CD4-positive, alpha-beta memory T cell (primary cell): ENCODE measurements around the gene DSTYK. TPM values are rescaled to one million over a fixed set of nuclear protein-coding genes. Genes with fewer than 3 reads are reported as not detected.

ENCODE experiments used
- CTCF ChIA-PET: fragments of 350-600 bp; sonication (Branson Sonifier 250); formaldehyde crosslinking; loops from one replicate; lab custom pipeline; 2021; ENCODE audit warnings: inconsistent platforms; ENCODE audit not compliant: partially characterized antibody; lab: Charles Lee
- POLR2A ChIA-PET: fragments of 350-600 bp; sonication (Branson Sonifier 250); formaldehyde crosslinking; loops from one replicate; lab custom pipeline; 2021; ENCODE audit not compliant: partially characterized antibody; lab: Charles Lee
- DNase-seq, 5 donors: peaks; one replicate each; pipeline versions ENCODE4 v3.0.0 to v3.0.0-alpha.2; 2020 to 2022; ENCODE audit warnings: mixed read lengths in 1 of 5
- H3K27ac ChIP-seq: one replicate; pipeline ENCODE4 v1.7.0; 2013; ENCODE audit warnings: low read depth, low read length
- H3K27me3 ChIP-seq: 2 replicates; pipeline ENCODE4 v1.7.0; 2013; ENCODE audit warnings: mild to moderate bottlenecking, low read length, moderate library complexity; ENCODE audit not compliant: insufficient read depth
- H3K36me3 ChIP-seq: 2 replicates; pipeline ENCODE4 v1.7.0; 2013; ENCODE audit warnings: mild to moderate bottlenecking, low read length, moderate library complexity; ENCODE audit not compliant: insufficient read depth
- H3K4me1 ChIP-seq: 2 replicates; pipeline ENCODE4 v1.7.0; 2013; ENCODE audit warnings: mild to moderate bottlenecking, low read length, moderate library complexity; ENCODE audit not compliant: insufficient read depth
- H3K4me3 ChIP-seq, 2 donors: one replicate each; pipeline ENCODE4 v1.7.0; 2013; ENCODE audit warnings: low read length in 2 of 2, mild to moderate bottlenecking in 1 of 2
- H3K9me3 ChIP-seq, 2 donors: one replicate each; pipeline ENCODE4 v1.7.0; 2013; ENCODE audit warnings: low read length in 2 of 2, control low read depth in 1 of 2; ENCODE audit not compliant: control insufficient read depth in 1 of 2
- H3K27ac Mint-ChIP-seq, 7 donors: one replicate each; pipeline ENCODE4 v1.8.0; 2020 to 2021; ENCODE audit warnings: mixed read lengths in 7 of 7, mild to moderate bottlenecking in 6 of 7, inconsistent platforms in 3 of 7, moderate library complexity in 3 of 7
- H3K27me3 Mint-ChIP-seq, 2 donors: one replicate each; pipeline ENCODE4 v1.8.0; 2020 to 2021; ENCODE audit warnings: mixed read lengths in 2 of 2
- H3K36me3 Mint-ChIP-seq, 2 donors: one replicate each; pipeline ENCODE4 v1.8.0; 2020 to 2021; ENCODE audit warnings: mixed read lengths in 2 of 2, inconsistent platforms in 1 of 2, mild to moderate bottlenecking in 1 of 2
- H3K4me1 Mint-ChIP-seq, 4 donors: one replicate each; pipeline ENCODE4 v1.8.0; 2020 to 2021; ENCODE audit warnings: mixed read lengths in 4 of 4, mild to moderate bottlenecking in 1 of 4
- H3K4me3 Mint-ChIP-seq, 8 donors: one replicate each; pipeline ENCODE4 v1.8.0; 2020 to 2021; ENCODE audit warnings: mixed read lengths in 8 of 8, mild to moderate bottlenecking in 7 of 8, moderate library complexity in 6 of 8, inconsistent platforms in 3 of 8
- H3K9me3 Mint-ChIP-seq, 8 donors: one replicate each; pipeline ENCODE4 v1.8.0; 2020 to 2021; ENCODE audit warnings: mixed read lengths in 8 of 8, mild to moderate bottlenecking in 5 of 8, inconsistent platforms in 3 of 8, moderate library complexity in 1 of 8
- intact Hi-C: fragments of 100-400 bp; cut with micrococcal nuclease; formaldehyde crosslinking; loops from one replicate; pipeline ENCODE4 v1.15.1; 2023
- polyA plus RNA-seq, 2 donors: library from polyadenylated mRNA; unstranded; fragments of 300-500 nt; fragmentation: Illumina TruSeq; gene quantifications; one replicate each; pipeline ENCODE4 v1.2.3, GENCODE V29; 2021
- total RNA-seq, 2 experiments: library from RNA; stranded (reverse); gene quantifications; one replicate each; pipeline ENCODE4 v1.2.3, GENCODE V29; 2021

Gene DSTYK
- total and polyA plus RNA-seq, 4 experiments from 2014 or later, result 5.3 to 16.6 (median 12.6) TPM

- H3K4me1 ChIP-seq, result peaks cover 2% of the 10 kb centered on the region
- peaks cover 0 to under 1% (median 0%) of the 10 kb centered on the region in 8 donors for H3K9me3 Mint-ChIP-seq
- CTCF ChIA-PET, result no interaction called here
- H3K27ac ChIP-seq, result no peak overlapping the region
- POLR2A ChIA-PET, result no interaction called here
- peaks cover 1 to 9% of the 10 kb centered on the region in 2 donors for H3K27me3 Mint-ChIP-seq
- H3K27ac Mint-ChIP-seq, result no peak overlapping the region
- peaks cover 6% of the 10 kb centered on the region for H3K27me3 ChIP-seq
- peaks cover 3 to 11% (median 7%) of the 10 kb centered on the region in 4 donors for H3K4me1 Mint-ChIP-seq
- no peak overlapping the region for H3K4me3 Mint-ChIP-seq
- H3K36me3 ChIP-seq, result no peaks in the 10 kb centered on the region
- no peak overlapping the region for H3K4me3 ChIP-seq
- no peak for DNase-seq
- H3K36me3 Mint-ChIP-seq, result no peaks in the 10 kb centered on the region
- H3K9me3 ChIP-seq, result no peaks in the 10 kb centered on the region
- intact Hi-C loops, result no loop called here
Observed at GRCh38 chr1:205217418-205217817, 5.9 kb upstream of the DSTYK start.

GRCh38 chr1:205216588-205216987, 5.1 kb upstream of the DSTYK start:
- peaks cover 0 to 2% (median 0%) of the 10 kb centered on the region in 8 donors for H3K9me3 Mint-ChIP-seq
- ChIA-PET POLR2A (no interaction called here), CTCF (no interaction called here)
- DNase-seq, result no peak
- no peak overlapping the region for H3K4me3 Mint-ChIP-seq
- H3K36me3 Mint-ChIP-seq, result peaks cover 0 to 4% of the 10 kb centered on the region in 2 donors
- no peaks in the 10 kb centered on the region for H3K9me3 ChIP-seq
- H3K27ac Mint-ChIP-seq, result no peak overlapping the region
- H3K4me3 ChIP-seq, result no peak overlapping the region
- intact Hi-C loops, result no loop called here
- no peaks in the 10 kb centered on the region for H3K36me3 ChIP-seq
- peaks cover 9 to 19% (median 14%) of the 10 kb centered on the region in 4 donors for H3K4me1 Mint-ChIP-seq
- no peak overlapping the region for H3K27ac ChIP-seq
- H3K27me3 ChIP-seq, result peaks cover 4% of the 10 kb centered on the region
- peaks cover 1 to 8% of the 10 kb centered on the region in 2 donors for H3K27me3 Mint-ChIP-seq
- peaks cover 10% of the 10 kb centered on the region for H3K4me1 ChIP-seq

GRCh38 chr1:205214756-205215155, 3.3 kb upstream of the DSTYK start:
- intact Hi-C loops, result loop anchor here (5.0 kb wide), 1 partner anchor 418 kb away; the partner anchor contains the start of gene ELK4
- CTCF ChIA-PET, result interaction anchor here (1.7 kb wide), 1 partner anchor 14 kb away, joined by 4 read pairs; no protein-coding TSS in a partner anchor
- peaks cover 16 to 37% (median 24%) of the 10 kb centered on the region in 4 donors for H3K4me1 Mint-ChIP-seq
- peaks cover 0 to 2% (median 0%) of the 10 kb centered on the region in 8 donors for H3K9me3 Mint-ChIP-seq
- Histone ChIP-seq H3K27me3 (no peaks in the 10 kb centered on the region), H3K4me1 (peaks cover 19% of the 10 kb centered on the region), H3K27ac (no peak overlapping the region), H3K9me3 (no peaks in the 10 kb centered on the region), H3K36me3 (no peaks in the 10 kb centered on the region), H3K4me3 (no peak overlapping the region)
- DNase-seq, result no peak
- POLR2A ChIA-PET, result no interaction called here
- H3K4me3 Mint-ChIP-seq, result peak overlapping the region in 3 of 8 donors; percentile 43 to 60 (median 58)
- H3K27ac Mint-ChIP-seq, result no peak overlapping the region
- H3K27me3 Mint-ChIP-seq, result peaks cover 1 to 10% of the 10 kb centered on the region in 2 donors
- peaks cover 0 to 9% of the 10 kb centered on the region in 2 donors for H3K36me3 Mint-ChIP-seq

- CTCF ChIA-PET, result interaction anchor here (3.0 kb wide), 1 partner anchor 17 kb away, joined by 12 read pairs; the partner anchor contains the start of gene TMCC2
- peaks cover 0 to 5% of the 10 kb centered on the region in 2 donors for H3K27me3 Mint-ChIP-seq
- Histone ChIP-seq H3K36me3 (no peaks in the 10 kb centered on the region), H3K9me3 (no peaks in the 10 kb centered on the region), H3K4me3 (peak overlapping the region; percentile 67 to 82), H3K27ac (peak overlapping the region; percentile 80), H3K4me1 (peaks cover 29% of the 10 kb centered on the region), H3K27me3 (no peaks in the 10 kb centered on the region)
- H3K9me3 Mint-ChIP-seq, result peaks cover 0 to 2% (median 0%) of the 10 kb centered on the region in 8 donors
- DNase-seq, result no peak
- peaks cover 0 to 11% of the 10 kb centered on the region in 2 donors for H3K36me3 Mint-ChIP-seq
- H3K27ac Mint-ChIP-seq, result peak overlapping the region; percentile 95 to 99 (median 96)
- POLR2A ChIA-PET, result interaction anchor here (0.6 to 3.0 kb wide), 11 partner anchors 8 to 538 kb away, joined by 3 to 37 read pairs (median 3); partner anchors contain the start of genes NUCKS1, RBBP5 and TMCC2
- H3K4me1 Mint-ChIP-seq, result peaks cover 22 to 48% (median 33%) of the 10 kb centered on the region in 4 donors
- peak overlapping the region; percentile 89 to 98 (median 96) for H3K4me3 Mint-ChIP-seq
- intact Hi-C loops, result loop anchor here (1.0 to 5.0 kb wide), 4 partner anchors 15 to 420 kb away; partner anchors contain the start of genes ELK4 and TMCC2
Observed at GRCh38 chr1:205211839-205212536, 486 bp upstream of the DSTYK start.

- H3K4me1 Mint-ChIP-seq, result peaks cover 22 to 48% (median 34%) of the 10 kb centered on the region in 4 donors
- H3K36me3 Mint-ChIP-seq, result peaks cover 0 to 11% of the 10 kb centered on the region in 2 donors
- H3K27ac ChIP-seq, result peak overlapping the region; percentile 80
- DNase-seq, result no peak
- H3K4me1 ChIP-seq, result peaks cover 29% of the 10 kb centered on the region
- peaks cover 0 to 2% (median 0%) of the 10 kb centered on the region in 8 donors for H3K9me3 Mint-ChIP-seq
- POLR2A ChIA-PET, result interaction anchor here (0.7 to 3.0 kb wide), 9 partner anchors 10 to 108 kb away, joined by 3 to 37 read pairs (median 5); partner anchors contain the start of genes RBBP5 and TMCC2
- peaks cover 0 to 5% of the 10 kb centered on the region in 2 donors for H3K27me3 Mint-ChIP-seq
- H3K27ac Mint-ChIP-seq, result peak overlapping the region; percentile 88 to 99 (median 97)
- H3K36me3 ChIP-seq, result no peaks in the 10 kb centered on the region
- H3K9me3 ChIP-seq, result no peaks in the 10 kb centered on the region
- H3K27me3 ChIP-seq, result no peaks in the 10 kb centered on the region
- H3K4me3 ChIP-seq, result peak overlapping the region; percentile 59 to 82
- peak overlapping the region; percentile 89 to 98 (median 96) for H3K4me3 Mint-ChIP-seq
- intact Hi-C loops, result loop anchor here (1.0 to 5.0 kb wide), 4 partner anchors 17 to 422 kb away; partner anchors contain the start of genes ELK4 and TMCC2
- CTCF ChIA-PET, result interaction anchor here (3.0 kb wide), 1 partner anchor 18 kb away, joined by 12 read pairs; the partner anchor contains the start of gene TMCC2
Observed at GRCh38 chr1:205210756-205211168, 740 bp downstream of the DSTYK start.

GRCh38 chr1:205208811-205209210, 2.7 kb downstream of the DSTYK start:
- peaks cover 0 to 11% of the 10 kb centered on the region in 2 donors for H3K36me3 Mint-ChIP-seq
- no peak overlapping the region for H3K4me3 ChIP-seq
- no peak for DNase-seq
- peak overlapping the region in 4 of 8 donors; percentile 17 to 69 (median 50) for H3K4me3 Mint-ChIP-seq
- H3K27me3 Mint-ChIP-seq, result peaks cover 0 to 2% of the 10 kb centered on the region in 2 donors
- no peaks in the 10 kb centered on the region for H3K9me3 ChIP-seq
- no peaks in the 10 kb centered on the region for H3K27me3 ChIP-seq
- intact Hi-C loops, result no loop called here
- ChIA-PET CTCF (no interaction called here), POLR2A (no interaction called here)
- H3K9me3 Mint-ChIP-seq, result peaks cover 0 to 2% (median 0%) of the 10 kb centered on the region in 8 donors
- H3K27ac ChIP-seq, result no peak overlapping the region
- peaks cover 31 to 56% (median 45%) of the 10 kb centered on the region in 4 donors for H3K4me1 Mint-ChIP-seq
- peaks cover 45% of the 10 kb centered on the region for H3K4me1 ChIP-seq
- H3K27ac Mint-ChIP-seq, result peak overlapping the region in 2 of 7 donors; percentile 65 to 72
- no peaks in the 10 kb centered on the region for H3K36me3 ChIP-seq
